HUES64 (cell line): ENCODE data around the gene RAPGEF2.
"Not testable (repeated sequence)": the region's sequence is repeated elsewhere in the genome, so short reads cannot be mapped to it uniquely, and the experiment has no call there.

Source experiments
- H3K27ac ChIP-seq: 2 replicates; pipeline ENCODE4 v1.7.0; 2013; ENCODE audit warnings: low read depth, low read length, inconsistent platforms
- H3K27me3 ChIP-seq: 2 replicates; pipeline ENCODE4 v1.6.1; 2013; ENCODE audit warnings: mild to moderate bottlenecking, low read length; ENCODE audit not compliant: insufficient read depth
- H3K36me3 ChIP-seq: 2 replicates; pipeline ENCODE4 v1.6.1; 2013; ENCODE audit warnings: mild to moderate bottlenecking, low read length; ENCODE audit not compliant: insufficient read depth
- H3K4me1 ChIP-seq: 2 replicates; pipeline ENCODE4 v1.6.1; 2013; ENCODE audit warnings: mild to moderate bottlenecking, low read length, moderate library complexity; ENCODE audit not compliant: insufficient read depth
- H3K4me3 ChIP-seq: 2 replicates; pipeline ENCODE4 v1.5.1; 2013; ENCODE audit warnings: mild to moderate bottlenecking, low read length, moderate library complexity
- H3K9ac ChIP-seq: 2 replicates; pipeline ENCODE4 v1.6.1; 2013; ENCODE audit warnings: mild to moderate bottlenecking, low read depth, low read length
- H3K9me3 ChIP-seq: 2 replicates; pipeline ENCODE4 v1.6.1; 2013; ENCODE audit warnings: low read depth, low read length; ENCODE audit not compliant: insufficient read depth
- WGBS: fragments of 150-250, 120-280 bp; methylation state at CpG from one replicate; pipeline ENCODE4 v1.1.7; 2013; ENCODE audit warnings: missing lambda C conversion rate; 5-methylcytosine and 5-hydroxymethylcytosine counted together

The RAPGEF2 gene

GRCh38 chr4:159240687-159241086 lies 137.8 kb downstream of the RAPGEF2 start:
- Histone ChIP-seq H3K4me3 (no peak overlapping the region), H3K9ac (no peak overlapping the region), H3K4me1 (0 out of 2 replicates have a peak, but pooled peaks cover 1% of the 10 kb centered on the region), H3K36me3 (no peaks in the 10 kb centered on the region), H3K9me3 (no peaks in the 10 kb centered on the region), H3K27ac (no peak overlapping the region), H3K27me3 (no peaks in the 10 kb centered on the region)
- WGBS, result 93% methylated on average over 2 of the region's 3 CpGs

- Histone ChIP-seq H3K27ac (no peak overlapping the region), H3K4me3 (no peak overlapping the region), H3K36me3 (no peaks in the 10 kb centered on the region), H3K4me1 (no peaks in the 10 kb centered on the region), H3K27me3 (no peaks in the 10 kb centered on the region), H3K9ac (no peak overlapping the region), H3K9me3 (no peaks in the 10 kb centered on the region)
These were observed 139.5 kb downstream of the RAPGEF2 start for GRCh38 chr4:159242427-159242826.

- Histone ChIP-seq H3K9ac (no peak overlapping the region), H3K36me3 (peaks cover 15% of the 10 kb centered on the region; the same call in 1 of the 2 replicates), H3K27ac (no peak overlapping the region), H3K4me1 (no peaks in the 10 kb centered on the region), H3K27me3 (no peaks in the 10 kb centered on the region), H3K4me3 (no peak overlapping the region), H3K9me3 (0 out of 2 replicates have a peak, but pooled peaks cover 3% of the 10 kb centered on the region)
- 88% methylated on average over 4 of the region's 7 CpGs for WGBS
These were observed 145.7 kb downstream of the RAPGEF2 start for GRCh38 chr4:159248384-159249178.

GRCh38 chr4:159250751-159251325 lies 148.0 kb downstream of the RAPGEF2 start:
- 97% methylated on average over 35 of the region's 35 CpGs for WGBS

GRCh38 chr4:159251580-159251979 lies 148.7 kb downstream of the RAPGEF2 start:
- 98% methylated on average over 14 of the region's 14 CpGs for WGBS
- not testable (repeated sequence) for H3K4me3 ChIP-seq

More at GRCh38 chr4:159250751-159251325, 148.0 kb downstream of the RAPGEF2 start:
- Histone ChIP-seq H3K4me1 (no peaks in the 10 kb centered on the region), H3K4me3 (no peak overlapping the region), H3K27ac (no peak overlapping the region), H3K9me3 (0 out of 2 replicates have a peak, but pooled peaks cover 3% of the 10 kb centered on the region), H3K9ac (no peak overlapping the region), H3K36me3 (peaks cover 15% of the 10 kb centered on the region; the same call in 1 of the 2 replicates), H3K27me3 (no peaks in the 10 kb centered on the region)

GRCh38 chr4:159252491-159252890 lies 149.6 kb downstream of the RAPGEF2 start:
- no peak overlapping the region for H3K27ac ChIP-seq
- peaks cover 15% of the 10 kb centered on the region; the same call in 1 of the 2 replicates for H3K36me3 ChIP-seq
- H3K9me3 ChIP-seq, result 0 out of 2 replicates have a peak, but pooled peaks cover 3% of the 10 kb centered on the region
- no peak overlapping the region for H3K9ac ChIP-seq
- no peaks in the 10 kb centered on the region for H3K4me1 ChIP-seq
- H3K4me3 ChIP-seq, result no peak overlapping the region
- 94% methylated on average over 4 of the region's 4 CpGs for WGBS
- H3K27me3 ChIP-seq, result no peaks in the 10 kb centered on the region

More at GRCh38 chr4:159251580-159251979, 148.7 kb downstream of the RAPGEF2 start:
- peaks cover 15% of the 10 kb centered on the region; the same call in 1 of the 2 replicates for H3K36me3 ChIP-seq
- H3K27ac ChIP-seq, H3K27me3 ChIP-seq, H3K9me3 ChIP-seq, H3K4me1 ChIP-seq, H3K9ac ChIP-seq: not testable (repeated sequence)

- Histone ChIP-seq H3K9me3 (no peaks in the 10 kb centered on the region), H3K4me1 (no peaks in the 10 kb centered on the region), H3K36me3 (peaks cover 7% of the 10 kb centered on the region; the same call in 1 of the 2 replicates), H3K27me3 (no peaks in the 10 kb centered on the region), H3K27ac (no peak overlapping the region), H3K9ac (no peak overlapping the region), H3K4me3 (no peak overlapping the region)
- WGBS, result 94% methylated on average over 2 of the region's 2 CpGs
These were observed 153.2 kb downstream of the RAPGEF2 start for GRCh38 chr4:159256037-159256436.

GRCh38 chr4:159258889-159259560 lies 156.1 kb downstream of the RAPGEF2 start:
- 91% methylated on average over 4 of the region's 4 CpGs for WGBS
- Histone ChIP-seq H3K9ac (no peak overlapping the region), H3K4me3 (no peak overlapping the region), H3K4me1 (no peaks in the 10 kb centered on the region), H3K36me3 (no peaks in the 10 kb centered on the region), H3K27me3 (no peaks in the 10 kb centered on the region), H3K27ac (no peak overlapping the region), H3K9me3 (no peaks in the 10 kb centered on the region)

- Histone ChIP-seq H3K4me1 (peaks cover 22% of the 10 kb centered on the region), H3K9ac (no peak overlapping the region), H3K9me3 (no peaks in the 10 kb centered on the region), H3K27ac (no peak overlapping the region), H3K27me3 (no peaks in the 10 kb centered on the region), H3K36me3 (no peaks in the 10 kb centered on the region), H3K4me3 (no peak overlapping the region)
- 94% methylated on average over 2 of the region's 3 CpGs for WGBS
These were observed 161.2 kb downstream of the RAPGEF2 start for GRCh38 chr4:159264057-159264456.

- 83% methylated on average over 5 of the region's 5 CpGs for WGBS
- Histone ChIP-seq H3K9me3 (no peaks in the 10 kb centered on the region), H3K27ac (no peak overlapping the region), H3K36me3 (no peaks in the 10 kb centered on the region), H3K4me1 (peaks cover 22% of the 10 kb centered on the region), H3K9ac (no peak overlapping the region), H3K27me3 (no peaks in the 10 kb centered on the region), H3K4me3 (no peak overlapping the region)
These were observed 164.3 kb downstream of the RAPGEF2 start for GRCh38 chr4:159266981-159267868.
